GM10266 (cell line): Measurements from ENCODE around the gene CYRIA.

Experiments
- DNase-seq: peaks from one replicate; pipeline ENCODE4 v3.0.0; 2012; ENCODE audit errors: extremely low spot score
- CTCF ChIP-seq: IDR thresholded peaks from 2 replicates; pipeline ENCODE4 v1.5.1; 2012; ENCODE audit warnings: mild to moderate bottlenecking, low read depth; ENCODE audit not compliant: control insufficient read depth, insufficient read depth; ENCODE audit errors: missing control alignments

CYRIA gene

GRCh38 chr2:16617282-16618266 lies 48.1 kb downstream of the CYRIA start:
- no peak for TF ChIP-seq CTCF
- DNase-seq = no peak
